Spleen (tissue), 11 donors: Measurements from ENCODE around the gene GALNT17. TPM values are rescaled to one million over a fixed set of nuclear protein-coding genes. Genes with fewer than 3 reads are reported as not detected.

Source experiments
- DNase-seq: peaks from one replicate; pipeline ENCODE4 v3.0.0-alpha.2; 2020
- H3K27ac ChIP-seq, 8 donors: fragments of 200-600 bp; sonication (generic) in 7 of 8; 1 replicate in 4 of 8; 2 replicates in 4 of 8; pipeline versions ENCODE4 v1.5.0 to v1.8.0; 2016 to 2021; ENCODE audit warnings: inconsistent platforms in 4 of 8, mild to moderate bottlenecking in 4 of 8, moderate library complexity in 1 of 8
- H3K27me3 ChIP-seq, 7 donors: fragments of 200-600 bp; sonication (generic) in 6 of 7; replicated peaks in 1 of 7; 1 replicate in 4 of 7; 2 replicates in 3 of 7; pipeline versions ENCODE4 v1.5.0 to v1.8.0; 2016 to 2021; ENCODE audit warnings: inconsistent platforms in 3 of 7, mild to moderate bottlenecking in 1 of 7
- H3K36me3 ChIP-seq, 6 donors: fragments of 200-600 bp; sonication (generic) in 5 of 6; 1 replicate in 4 of 6; 2 replicates in 2 of 6; pipeline versions ENCODE4 v1.5.0 to v1.8.0; 2016 to 2021; ENCODE audit warnings: inconsistent platforms in 2 of 6
- H3K4me1 ChIP-seq, 6 donors: fragments of 200-600 bp; sonication (generic) in 5 of 6; 1 replicate in 3 of 6; 2 replicates in 3 of 6; pipeline versions ENCODE4 v1.5.0 to v1.8.0; 2016 to 2021; ENCODE audit warnings: inconsistent platforms in 3 of 6
- H3K4me3 ChIP-seq, 8 donors: fragments of 200-600 bp; sonication (generic) in 7 of 8; 1 replicate in 4 of 8; 2 replicates in 4 of 8; pipeline versions ENCODE4 v1.5.0 to v1.8.0; 2016 to 2021; ENCODE audit warnings: inconsistent platforms in 4 of 8, mild to moderate bottlenecking in 4 of 8, moderate library complexity in 2 of 8
- H3K9me3 ChIP-seq, 8 donors: fragments of 200-600 bp; sonication (generic) in 7 of 8; 1 replicate in 4 of 8; 2 replicates in 4 of 8; pipeline versions ENCODE4 v1.5.0 to v1.8.0; 2016 to 2021; ENCODE audit warnings: inconsistent platforms in 4 of 8
- CTCF ChIP-seq, 11 experiments: fragments of 200-600 bp in 7 of 11; fragments of 450-650 bp in 4 of 11; sonication (generic) in 4 of 11; IDR thresholded peaks in 8 of 11; conservative IDR thresholded peaks in 3 of 11; 1 replicate in 7 of 11; 2 replicates in 4 of 11; pipeline versions ENCODE4 v1.4.0 to v1.8.0; 2016 to 2021; ENCODE audit warnings: antibody characterized with exemption in 11 of 11, inconsistent platforms in 4 of 11, mild to moderate bottlenecking in 1 of 11
- POLR2A ChIP-seq, 3 donors: fragments of 450-650 bp; IDR thresholded peaks; one replicate each; pipeline ENCODE4 v1.5.1; 2017; ENCODE audit warnings: antibody characterized with exemption in 3 of 3, mild to moderate bottlenecking in 1 of 3
- POLR2AphosphoS5 ChIP-seq, 3 donors: sonication (generic); formaldehyde crosslinking; IDR thresholded peaks; one replicate each; pipeline ENCODE4 v1.5.1; 2017; ENCODE audit warnings: antibody characterized with exemption in 3 of 3
- whole genome bisulfite sequencing, 5 donors: extraction: QIAGEN DNeasy Blood & Tissue Kit in 3 of 5; methylation state at CpG; one replicate each; pipeline versions ENCODE4 v1.1.5 to v1.1.7; 2013 to 2018; 5-methylcytosine and 5-hydroxymethylcytosine counted together
- intact Hi-C: fragments of 100-400 bp; cut with DNase I; formaldehyde crosslinking; loops from one replicate; pipeline ENCODE4 v1.15.0; 2023; ENCODE audit warnings: low total_unique reads
- polyA plus RNA-seq, 3 donors: library from polyadenylated mRNA; stranded (reverse); fragments of 200-250 nt; gene quantifications; one replicate each; pipeline ENCODE4 v1.2.1, GENCODE V29; 2013
- total RNA-seq, 7 donors: library from RNA; depleted of rRNA in 3 of 7; stranded (reverse); fragments of >200 nt in 3 of 7; fragmentation: NEBNext Ultra II Directional in 4 of 7; extraction: Animal tissue kit (Norgen Biotek cat#: 25700) in 4 of 7; gene quantifications; one replicate each; pipeline versions ENCODE4 v1.1.0 to v1.2.1, GENCODE V29; 2016 to 2021
- donor health status: healthy with polysubstance abuse.
- donor health status: DM: no; HTN: no; CAD: no; lungs with moderate emphysema.
- donor health status: DM: no; HTN: no; CAD: no.
- donor health status: Bipolar disorder and iron deficiency.
- donor health status: healthy.
- donor health status: DM: no; HTN: no; CAD: no.
- donor health status: DM: yes; HTN: yes; CAD: no.

Gene GALNT17
- total and polyA plus RNA-seq, 10 donors = 0.39 to 10.8 (median 3.1) TPM

GRCh38 chr7:71216211-71216610, 84.3 kb downstream of the GALNT17 start:
- Histone ChIP-seq H3K27me3 (no peaks in the 10 kb centered on the region), H3K9me3 (peaks cover 0 to 64% (median 39%) of the 10 kb centered on the region in 8 donors), H3K4me1 (no peaks in the 10 kb centered on the region), H3K36me3 (no peaks in the 10 kb centered on the region), H3K27ac (no peak overlapping the region), H3K4me3 (no peak overlapping the region)
- TF ChIP-seq POLR2AphosphoS5 (IDR thresholded peaks at IDR 0.05) (no peak), POLR2A (IDR thresholded peaks at IDR 0.05) (no peak), CTCF (IDR thresholded peaks at IDR 0.05 in 8 of 11, conservative IDR thresholded peaks at IDR 0.05 in 3 of 11) (no peak)
- WGBS, 5 donors = 86 to 93% (median 87%) methylated on average over 4 of the region's 4 CpGs
- intact Hi-C loops = no loop called here
- DNase-seq = no peak

DNA sequence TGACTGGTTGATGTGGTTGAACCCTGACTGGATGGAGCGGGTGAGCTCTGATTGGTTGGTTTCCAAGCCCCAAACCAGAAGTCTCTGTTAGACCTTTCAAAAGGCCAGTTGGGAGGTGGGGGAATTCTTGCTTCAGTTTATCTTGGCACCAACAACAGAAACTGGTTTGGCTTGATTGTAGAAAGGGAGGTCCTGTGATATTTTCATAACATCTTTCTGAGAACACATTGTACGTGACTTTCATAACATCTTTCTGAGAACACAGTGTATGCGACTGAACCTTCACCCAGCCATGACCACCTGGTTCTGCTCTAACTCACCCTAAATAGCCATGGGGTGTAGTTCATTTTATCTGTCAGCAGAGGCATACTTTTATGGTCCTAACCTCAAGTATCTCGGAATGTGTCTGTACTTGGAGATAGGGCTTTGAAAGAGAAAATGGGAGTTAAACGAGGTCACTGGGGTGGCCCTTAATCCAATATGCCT, 88.3 kb downstream of the GALNT17 start:
- peaks cover 0 to 69% (median 29%) of the 10 kb centered on the region in 8 donors for H3K9me3 ChIP-seq
- H3K27ac ChIP-seq = no peak overlapping the region
- no peaks in the 10 kb centered on the region for H3K4me1 ChIP-seq
- TF ChIP-seq POLR2AphosphoS5 (IDR thresholded peaks at IDR 0.05) = no peak
- TF ChIP-seq CTCF (IDR thresholded peaks at IDR 0.05 in 8 of 11, conservative IDR thresholded peaks at IDR 0.05 in 3 of 11) = no peak
- no peak for TF ChIP-seq POLR2A (IDR thresholded peaks at IDR 0.05)
- intact Hi-C loops = no loop called here
- 71 to 89% (median 76%) methylated on average over 5 of the region's 5 CpGs for WGBS, 5 donors
- no peaks in the 10 kb centered on the region for H3K36me3 ChIP-seq
- no peak for DNase-seq
- H3K4me3 ChIP-seq = no peak overlapping the region
- no peaks in the 10 kb centered on the region for H3K27me3 ChIP-seq

DNA sequence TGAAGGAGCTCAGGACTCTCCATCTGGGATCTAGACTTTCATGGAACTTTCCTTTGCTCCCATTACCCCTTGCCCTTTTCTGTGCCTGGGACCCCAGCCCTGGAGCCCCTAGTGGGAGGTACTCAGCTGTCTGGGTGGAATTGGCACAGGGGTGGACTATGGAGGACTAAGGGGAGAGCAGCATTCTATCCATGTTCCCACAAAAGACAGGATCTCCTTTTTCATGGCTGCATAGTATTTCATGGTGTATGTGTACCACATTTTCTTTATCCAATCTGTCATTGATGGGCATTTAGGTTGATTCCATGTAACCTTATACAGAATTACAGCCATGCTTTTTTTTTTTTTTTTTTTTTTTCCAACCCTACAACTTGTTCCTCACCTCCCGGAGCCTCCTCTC, 89.1 kb downstream of the GALNT17 start:
- Histone ChIP-seq H3K4me3 (no peak overlapping the region), H3K27ac (no peak overlapping the region), H3K9me3 (peaks cover 0 to 69% (median 30%) of the 10 kb centered on the region in 8 donors), H3K36me3 (no peaks in the 10 kb centered on the region), H3K4me1 (no peaks in the 10 kb centered on the region), H3K27me3 (no peaks in the 10 kb centered on the region)
- DNase-seq = no peak
- WGBS, 5 donors = 0 to 100% (median 100%) methylated on average over 1 of the region's 1 CpG
- intact Hi-C loops = no loop called here
- no peak for TF ChIP-seq CTCF (IDR thresholded peaks at IDR 0.05 in 8 of 11, conservative IDR thresholded peaks at IDR 0.05 in 3 of 11)
- TF ChIP-seq POLR2A (IDR thresholded peaks at IDR 0.05) = no peak
- TF ChIP-seq POLR2AphosphoS5 (IDR thresholded peaks at IDR 0.05) = no peak

DNA sequence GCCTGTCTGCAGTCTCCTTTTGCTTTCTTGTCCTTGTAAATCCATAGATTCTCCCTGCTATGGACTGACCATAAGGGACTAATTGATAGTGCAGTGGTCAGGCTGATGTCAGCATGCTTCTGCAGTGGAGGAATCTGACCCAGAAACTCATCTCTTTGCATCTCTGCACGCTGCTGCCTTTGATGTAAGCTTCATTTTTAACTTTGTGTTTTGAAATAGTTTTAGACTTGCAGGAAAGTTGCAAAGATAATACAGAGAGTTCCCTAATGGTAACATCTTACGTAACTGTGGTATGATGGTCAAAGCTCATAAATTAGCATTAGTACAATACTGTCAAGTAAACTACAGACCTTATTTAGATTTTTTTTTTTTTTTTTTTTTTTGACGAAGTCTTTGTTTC, 89.6 kb downstream of the GALNT17 start:
- Histone ChIP-seq H3K27me3 (no peaks in the 10 kb centered on the region), H3K4me1 (no peaks in the 10 kb centered on the region), H3K36me3 (no peaks in the 10 kb centered on the region), H3K4me3 (no peak overlapping the region), H3K27ac (no peak overlapping the region), H3K9me3 (peaks cover 0 to 74% (median 31%) of the 10 kb centered on the region in 8 donors)
- WGBS, 5 donors = 74 to 89% (median 77%) methylated on average over 3 of the region's 3 CpGs
- no peak for DNase-seq
- intact Hi-C loops = no loop called here
- no peak for TF ChIP-seq CTCF (IDR thresholded peaks at IDR 0.05 in 8 of 11, conservative IDR thresholded peaks at IDR 0.05 in 3 of 11)
- no peak for TF ChIP-seq POLR2AphosphoS5 (IDR thresholded peaks at IDR 0.05)
- no peak for TF ChIP-seq POLR2A (IDR thresholded peaks at IDR 0.05)
